ENCODE results near the gene TBCA. TPM values are rescaled to one million over a fixed set of nuclear protein-coding genes. Genes with fewer than 3 reads are reported as not detected.

TBCA gene
- total RNA-seq, 1 experiment from 2014 or later, result 327 TPM

GRCh38 chr5:77663090-77663863 is 112.9 kb downstream of the TBCA start:
- ChIA-PET POLR2A (no interaction called here), CTCF (interaction anchor here (1.2 kb wide), 1 partner anchor 103 kb away, joined by 3 read pairs; no protein-coding TSS in a partner anchor)
- no peak for ATAC-seq
- Mint-ChIP-seq H3K4me3 (no peak overlapping the region), H3K27ac (no peak overlapping the region), H3K9me3 (no peaks in the 10 kb centered on the region), H3K27me3 (ENCODE audit: low read depth) (peaks cover 19% of the 10 kb centered on the region), H3K36me3 (no peaks in the 10 kb centered on the region), H3K4me1 (no peaks in the 10 kb centered on the region)
- TF ChIP-seq EMX1 (CRISPR knock-in tag; IDR thresholded peaks at IDR 0.05), result no peak
- TF ChIP-seq, protein P1, sequence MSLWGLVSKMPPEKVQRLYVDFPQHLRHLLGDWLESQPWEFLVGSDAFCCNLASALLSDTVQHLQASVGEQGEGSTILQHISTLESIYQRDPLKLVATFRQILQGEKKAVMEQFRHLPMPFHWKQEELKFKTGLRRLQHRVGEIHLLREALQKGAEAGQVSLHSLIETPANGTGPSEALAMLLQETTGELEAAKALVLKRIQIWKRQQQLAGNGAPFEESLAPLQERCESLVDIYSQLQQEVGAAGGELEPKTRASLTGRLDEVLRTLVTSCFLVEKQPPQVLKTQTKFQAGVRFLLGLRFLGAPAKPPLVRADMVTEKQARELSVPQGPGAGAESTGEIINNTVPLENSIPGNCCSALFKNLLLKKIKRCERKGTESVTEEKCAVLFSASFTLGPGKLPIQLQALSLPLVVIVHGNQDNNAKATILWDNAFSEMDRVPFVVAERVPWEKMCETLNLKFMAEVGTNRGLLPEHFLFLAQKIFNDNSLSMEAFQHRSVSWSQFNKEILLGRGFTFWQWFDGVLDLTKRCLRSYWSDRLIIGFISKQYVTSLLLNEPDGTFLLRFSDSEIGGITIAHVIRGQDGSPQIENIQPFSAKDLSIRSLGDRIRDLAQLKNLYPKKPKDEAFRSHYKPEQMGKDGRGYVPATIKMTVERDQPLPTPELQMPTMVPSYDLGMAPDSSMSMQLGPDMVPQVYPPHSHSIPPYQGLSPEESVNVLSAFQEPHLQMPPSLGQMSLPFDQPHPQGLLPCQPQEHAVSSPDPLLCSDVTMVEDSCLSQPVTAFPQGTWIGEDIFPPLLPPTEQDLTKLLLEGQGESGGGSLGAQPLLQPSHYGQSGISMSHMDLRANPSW (CRISPR knock-in tag; conservative IDR thresholded peaks at IDR 0.05; ENCODE audit: low read depth), result no peak
- TF ChIP-seq, protein P2, sequence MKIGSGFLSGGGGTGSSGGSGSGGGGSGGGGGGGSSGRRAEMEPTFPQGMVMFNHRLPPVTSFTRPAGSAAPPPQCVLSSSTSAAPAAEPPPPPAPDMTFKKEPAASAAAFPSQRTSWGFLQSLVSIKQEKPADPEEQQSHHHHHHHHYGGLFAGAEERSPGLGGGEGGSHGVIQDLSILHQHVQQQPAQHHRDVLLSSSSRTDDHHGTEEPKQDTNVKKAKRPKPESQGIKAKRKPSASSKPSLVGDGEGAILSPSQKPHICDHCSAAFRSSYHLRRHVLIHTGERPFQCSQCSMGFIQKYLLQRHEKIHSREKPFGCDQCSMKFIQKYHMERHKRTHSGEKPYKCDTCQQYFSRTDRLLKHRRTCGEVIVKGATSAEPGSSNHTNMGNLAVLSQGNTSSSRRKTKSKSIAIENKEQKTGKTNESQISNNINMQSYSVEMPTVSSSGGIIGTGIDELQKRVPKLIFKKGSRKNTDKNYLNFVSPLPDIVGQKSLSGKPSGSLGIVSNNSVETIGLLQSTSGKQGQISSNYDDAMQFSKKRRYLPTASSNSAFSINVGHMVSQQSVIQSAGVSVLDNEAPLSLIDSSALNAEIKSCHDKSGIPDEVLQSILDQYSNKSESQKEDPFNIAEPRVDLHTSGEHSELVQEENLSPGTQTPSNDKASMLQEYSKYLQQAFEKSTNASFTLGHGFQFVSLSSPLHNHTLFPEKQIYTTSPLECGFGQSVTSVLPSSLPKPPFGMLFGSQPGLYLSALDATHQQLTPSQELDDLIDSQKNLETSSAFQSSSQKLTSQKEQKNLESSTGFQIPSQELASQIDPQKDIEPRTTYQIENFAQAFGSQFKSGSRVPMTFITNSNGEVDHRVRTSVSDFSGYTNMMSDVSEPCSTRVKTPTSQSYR (CRISPR knock-in tag; IDR thresholded peaks at IDR 0.05), result no peak
- TF ChIP-seq, protein P3, sequence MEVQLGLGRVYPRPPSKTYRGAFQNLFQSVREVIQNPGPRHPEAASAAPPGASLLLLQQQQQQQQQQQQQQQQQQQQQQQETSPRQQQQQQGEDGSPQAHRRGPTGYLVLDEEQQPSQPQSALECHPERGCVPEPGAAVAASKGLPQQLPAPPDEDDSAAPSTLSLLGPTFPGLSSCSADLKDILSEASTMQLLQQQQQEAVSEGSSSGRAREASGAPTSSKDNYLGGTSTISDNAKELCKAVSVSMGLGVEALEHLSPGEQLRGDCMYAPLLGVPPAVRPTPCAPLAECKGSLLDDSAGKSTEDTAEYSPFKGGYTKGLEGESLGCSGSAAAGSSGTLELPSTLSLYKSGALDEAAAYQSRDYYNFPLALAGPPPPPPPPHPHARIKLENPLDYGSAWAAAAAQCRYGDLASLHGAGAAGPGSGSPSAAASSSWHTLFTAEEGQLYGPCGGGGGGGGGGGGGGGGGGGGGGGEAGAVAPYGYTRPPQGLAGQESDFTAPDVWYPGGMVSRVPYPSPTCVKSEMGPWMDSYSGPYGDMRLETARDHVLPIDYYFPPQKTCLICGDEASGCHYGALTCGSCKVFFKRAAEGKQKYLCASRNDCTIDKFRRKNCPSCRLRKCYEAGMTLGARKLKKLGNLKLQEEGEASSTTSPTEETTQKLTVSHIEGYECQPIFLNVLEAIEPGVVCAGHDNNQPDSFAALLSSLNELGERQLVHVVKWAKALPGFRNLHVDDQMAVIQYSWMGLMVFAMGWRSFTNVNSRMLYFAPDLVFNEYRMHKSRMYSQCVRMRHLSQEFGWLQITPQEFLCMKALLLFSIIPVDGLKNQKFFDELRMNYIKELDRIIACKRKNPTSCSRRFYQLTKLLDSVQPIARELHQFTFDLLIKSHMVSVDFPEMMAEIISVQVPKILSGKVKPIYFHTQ (CRISPR knock-in tag; IDR thresholded peaks at IDR 0.05), result no peak
- TF ChIP-seq CBFB (CRISPR knock-in tag; IDR thresholded peaks at IDR 0.05; ENCODE audit: low read depth), result no peak
- no peak for TF ChIP-seq SMAD4 (CRISPR knock-in tag; IDR thresholded peaks at IDR 0.05)
- TF ChIP-seq ZNF423 (CRISPR knock-in tag; IDR thresholded peaks at IDR 0.05), result no peak
- no peak for TF ChIP-seq NFE2L1 (CRISPR knock-in tag; IDR thresholded peaks at IDR 0.05)
- TF ChIP-seq, protein P4, sequence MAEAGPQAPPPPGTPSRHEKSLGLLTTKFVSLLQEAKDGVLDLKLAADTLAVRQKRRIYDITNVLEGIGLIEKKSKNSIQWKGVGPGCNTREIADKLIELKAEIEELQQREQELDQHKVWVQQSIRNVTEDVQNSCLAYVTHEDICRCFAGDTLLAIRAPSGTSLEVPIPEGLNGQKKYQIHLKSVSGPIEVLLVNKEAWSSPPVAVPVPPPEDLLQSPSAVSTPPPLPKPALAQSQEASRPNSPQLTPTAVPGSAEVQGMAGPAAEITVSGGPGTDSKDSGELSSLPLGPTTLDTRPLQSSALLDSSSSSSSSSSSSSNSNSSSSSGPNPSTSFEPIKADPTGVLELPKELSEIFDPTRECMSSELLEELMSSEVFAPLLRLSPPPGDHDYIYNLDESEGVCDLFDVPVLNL (CRISPR knock-in tag; IDR thresholded peaks at IDR 0.05; ENCODE audit: borderline replicate concordance, low read depth), result no peak
- TF ChIP-seq TCF7 (CRISPR knock-in tag; IDR thresholded peaks at IDR 0.05; ENCODE audit: low read depth), result no peak
- no peak for TF ChIP-seq ZNF121 (CRISPR knock-in tag; IDR thresholded peaks at IDR 0.05)
- TF ChIP-seq ETV6 (CRISPR knock-in tag; IDR thresholded peaks at IDR 0.05), result no peak
- no peak for TF ChIP-seq KAT7 (CRISPR knock-in tag; IDR thresholded peaks at IDR 0.05; ENCODE audit: borderline replicate concordance)
- DNase-seq (ENCODE audit: low spot score), result no peak

DNA sequence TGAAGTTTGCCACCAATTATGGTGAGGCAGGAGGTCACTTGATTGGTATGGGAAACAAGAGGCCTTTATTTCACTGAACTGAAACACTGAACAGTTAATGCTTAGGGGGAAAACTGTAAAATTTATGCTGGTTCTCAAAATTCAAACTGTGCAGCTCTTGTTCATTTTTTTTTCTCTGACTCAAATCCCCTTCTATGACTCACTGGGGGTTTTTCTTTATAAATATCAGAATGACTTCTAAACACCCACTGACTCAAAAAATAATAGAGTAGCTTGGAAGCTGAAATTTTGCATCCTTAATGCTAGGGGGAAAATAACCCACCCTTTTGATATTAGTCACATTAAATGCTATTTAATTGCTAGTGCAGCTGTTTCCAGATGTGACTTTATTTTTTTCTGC is 113.5 kb downstream of the TBCA start:
- peaks cover 25% of the 10 kb centered on the region for H3K27me3 Mint-ChIP-seq (ENCODE audit: low read depth)
- H3K4me3 Mint-ChIP-seq, result no peak overlapping the region
- CTCF ChIA-PET, result interaction anchor here (1.2 kb wide), 1 partner anchor 102 kb away, joined by 3 read pairs; no protein-coding TSS in a partner anchor
- H3K4me1 Mint-ChIP-seq, result no peaks in the 10 kb centered on the region
- ATAC-seq, result no peak
- POLR2A ChIA-PET, result interaction anchor here (0.6 kb wide), 1 partner anchor 36 kb away, joined by 4 read pairs; no protein-coding TSS in a partner anchor
- no peak for DNase-seq (ENCODE audit: low spot score)
- H3K9me3 Mint-ChIP-seq, result no peaks in the 10 kb centered on the region
- H3K36me3 Mint-ChIP-seq, result no peaks in the 10 kb centered on the region
- H3K27ac Mint-ChIP-seq, result no peak overlapping the region
- TF ChIP-seq ZNF423 (CRISPR knock-in tag; IDR thresholded peaks at IDR 0.05), result no peak
- TF ChIP-seq, protein P5, sequence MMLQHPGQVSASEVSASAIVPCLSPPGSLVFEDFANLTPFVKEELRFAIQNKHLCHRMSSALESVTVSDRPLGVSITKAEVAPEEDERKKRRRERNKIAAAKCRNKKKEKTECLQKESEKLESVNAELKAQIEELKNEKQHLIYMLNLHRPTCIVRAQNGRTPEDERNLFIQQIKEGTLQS (CRISPR knock-in tag; conservative IDR thresholded peaks at IDR 0.05), result no peak
- no peak for TF ChIP-seq ATF2 (CRISPR knock-in tag; IDR thresholded peaks at IDR 0.05; ENCODE audit: borderline replicate concordance, low read depth)
- TF ChIP-seq NFATC4 (CRISPR knock-in tag; IDR thresholded peaks at IDR 0.05), result no peak
- TF ChIP-seq, protein P6, sequence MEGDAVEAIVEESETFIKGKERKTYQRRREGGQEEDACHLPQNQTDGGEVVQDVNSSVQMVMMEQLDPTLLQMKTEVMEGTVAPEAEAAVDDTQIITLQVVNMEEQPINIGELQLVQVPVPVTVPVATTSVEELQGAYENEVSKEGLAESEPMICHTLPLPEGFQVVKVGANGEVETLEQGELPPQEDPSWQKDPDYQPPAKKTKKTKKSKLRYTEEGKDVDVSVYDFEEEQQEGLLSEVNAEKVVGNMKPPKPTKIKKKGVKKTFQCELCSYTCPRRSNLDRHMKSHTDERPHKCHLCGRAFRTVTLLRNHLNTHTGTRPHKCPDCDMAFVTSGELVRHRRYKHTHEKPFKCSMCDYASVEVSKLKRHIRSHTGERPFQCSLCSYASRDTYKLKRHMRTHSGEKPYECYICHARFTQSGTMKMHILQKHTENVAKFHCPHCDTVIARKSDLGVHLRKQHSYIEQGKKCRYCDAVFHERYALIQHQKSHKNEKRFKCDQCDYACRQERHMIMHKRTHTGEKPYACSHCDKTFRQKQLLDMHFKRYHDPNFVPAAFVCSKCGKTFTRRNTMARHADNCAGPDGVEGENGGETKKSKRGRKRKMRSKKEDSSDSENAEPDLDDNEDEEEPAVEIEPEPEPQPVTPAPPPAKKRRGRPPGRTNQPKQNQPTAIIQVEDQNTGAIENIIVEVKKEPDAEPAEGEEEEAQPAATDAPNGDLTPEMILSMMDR (IDR thresholded peaks at IDR 0.05), result no peak
- TF ChIP-seq FOXJ3 (CRISPR knock-in tag; IDR thresholded peaks at IDR 0.05; ENCODE audit: borderline replicate concordance), result no peak
- TF ChIP-seq, protein P7, sequence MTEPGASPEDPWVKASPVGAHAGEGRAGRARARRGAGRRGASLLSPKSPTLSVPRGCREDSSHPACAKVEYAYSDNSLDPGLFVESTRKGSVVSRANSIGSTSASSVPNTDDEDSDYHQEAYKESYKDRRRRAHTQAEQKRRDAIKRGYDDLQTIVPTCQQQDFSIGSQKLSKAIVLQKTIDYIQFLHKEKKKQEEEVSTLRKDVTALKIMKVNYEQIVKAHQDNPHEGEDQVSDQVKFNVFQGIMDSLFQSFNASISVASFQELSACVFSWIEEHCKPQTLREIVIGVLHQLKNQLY (CRISPR knock-in tag; IDR thresholded peaks at IDR 0.05), result no peak
- TF ChIP-seq SP1 (CRISPR knock-in tag; conservative IDR thresholded peaks at IDR 0.05), result no peak
- no peak for TF ChIP-seq JAZF1 (CRISPR knock-in tag; IDR thresholded peaks at IDR 0.05)

Measured in WTC11 (cell line).